HEK293T (cell line): Measurements from ENCODE around the gene TCF7L1.

Experiments
- CTCF ChIA-PET: fragments of 350-600 bp; formaldehyde crosslinking; extraction: SDS; loops from one replicate; lab custom pipeline; 2021; ENCODE audit warnings: antibody characterized with exemption, inconsistent platforms; lab: Yijun Ruan, JAX
- POLR2A ChIA-PET: fragments of 350-600 bp; formaldehyde crosslinking; extraction: SDS; loops from one replicate; lab custom pipeline; 2020; ENCODE audit warnings: antibody characterized with exemption, inconsistent platforms; lab: Yijun Ruan, JAX
- DNase-seq: peaks from one replicate; pipeline ENCODE4 v3.0.0; 2012; ENCODE audit warnings: mixed read lengths; ENCODE audit errors: extremely low spot score
- ARNT ChIP-seq: fragments of 450-650 bp; IDR thresholded peaks from 2 replicates; pipeline ENCODE4 v1.6.1; 2017; ENCODE audit warnings: mild to moderate bottlenecking
- BHLHE40 ChIP-seq: fragments of 450-650 bp; IDR thresholded peaks from 2 replicates; pipeline ENCODE4 v1.6.1; 2016; ENCODE audit warnings: mild to moderate bottlenecking, moderate library complexity, borderline replicate concordance
- CTBP1 ChIP-seq: fragments of 450-650 bp; IDR thresholded peaks from 2 replicates; pipeline ENCODE4 v1.6.1; 2016; ENCODE audit warnings: borderline replicate concordance
- ELF4 ChIP-seq: fragments of 450-650 bp; IDR thresholded peaks from 2 replicates; pipeline ENCODE4 v1.6.1; 2017; ENCODE audit warnings: antibody characterized with exemption
- FOXA1 ChIP-seq: fragments of 450-650 bp; IDR thresholded peaks from 2 replicates; pipeline ENCODE4 v1.6.1; 2016; ENCODE audit warnings: mild to moderate bottlenecking
- FOXK2 ChIP-seq: fragments of 450-650 bp; IDR thresholded peaks from 2 replicates; pipeline ENCODE4 v1.6.1; 2016; ENCODE audit warnings: mild to moderate bottlenecking
- FOXM1 ChIP-seq: fragments of 450-650 bp; IDR thresholded peaks from 2 replicates; pipeline ENCODE4 v1.6.1; 2017; ENCODE audit warnings: mild to moderate bottlenecking, borderline replicate concordance
- HDGF ChIP-seq: fragments of 450-650 bp; IDR thresholded peaks from 2 replicates; pipeline ENCODE4 v1.6.1; 2017; ENCODE audit warnings: antibody characterized with exemption, borderline replicate concordance
- L3MBTL2 ChIP-seq: fragments of 450-650 bp; conservative IDR thresholded peaks from 2 replicates; pipeline ENCODE4 v1.6.1; 2016; ENCODE audit warnings: mild to moderate bottlenecking
- LEF1 ChIP-seq: fragments of 450-650 bp; IDR thresholded peaks from 2 replicates; pipeline ENCODE4 v1.6.1; 2017; ENCODE audit warnings: mild to moderate bottlenecking, borderline replicate concordance
- NFRKB ChIP-seq: fragments of 450-650 bp; IDR thresholded peaks from 2 replicates; pipeline ENCODE4 v1.6.1; 2016; ENCODE audit warnings: mild to moderate bottlenecking, moderate library complexity
- SP1 ChIP-seq: fragments of 450-650 bp; IDR thresholded peaks from 2 replicates; pipeline ENCODE4 v1.6.1; 2017
- SUZ12 ChIP-seq: fragments of 450-650 bp; IDR thresholded peaks from 2 replicates; pipeline ENCODE4 v1.6.1; 2016; ENCODE audit warnings: mild to moderate bottlenecking
- TARDBP ChIP-seq: fragments of 450-650 bp; IDR thresholded peaks from 2 replicates; pipeline ENCODE4 v1.6.1; 2016
- ZNF384 ChIP-seq: fragments of 450-650 bp; IDR thresholded peaks from 2 replicates; pipeline ENCODE4 v1.6.1; 2016
- TF ChIP-seq, protein P1 (sequence below): fragments of 450-650 bp; IDR thresholded peaks from 2 replicates; pipeline ENCODE4 v1.6.1; 2016

The TCF7L1 gene

DNA sequence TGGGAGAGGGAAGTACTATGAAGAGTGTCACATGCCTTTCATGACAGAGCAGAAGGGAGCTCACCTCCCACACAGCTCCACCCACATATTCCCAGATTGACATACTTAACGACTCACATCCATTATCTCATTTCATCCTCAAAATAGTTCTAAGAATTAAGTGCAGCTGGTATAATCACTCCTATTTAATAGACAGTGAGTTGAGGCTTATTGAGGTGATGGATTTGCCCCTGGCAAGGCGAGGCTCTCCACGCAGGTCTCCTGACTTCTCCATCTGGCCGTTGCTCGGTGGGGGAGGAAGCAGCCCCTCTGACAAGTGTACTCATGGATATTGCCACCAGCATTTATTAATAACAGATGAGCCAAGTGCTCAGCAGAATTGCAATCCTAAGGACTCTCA lies 113.2 kb downstream of the TCF7L1 start:
- ChIA-PET POLR2A (no interaction called here), CTCF (interaction anchor here (1.1 to 1.7 kb wide), 2 partner anchors 8 to 179 kb away, joined by 4 to 5 read pairs; no protein-coding TSS in a partner anchor)
- no peak for DNase-seq
- no peak for TF ChIP-seq FOXA1
- TF ChIP-seq FOXM1, result no peak
- no peak for TF ChIP-seq TARDBP
- TF ChIP-seq L3MBTL2, result no peak
- no peak for TF ChIP-seq HDGF
- no peak for TF ChIP-seq ZNF384
- no peak for TF ChIP-seq ARNT
- TF ChIP-seq, protein P1, sequence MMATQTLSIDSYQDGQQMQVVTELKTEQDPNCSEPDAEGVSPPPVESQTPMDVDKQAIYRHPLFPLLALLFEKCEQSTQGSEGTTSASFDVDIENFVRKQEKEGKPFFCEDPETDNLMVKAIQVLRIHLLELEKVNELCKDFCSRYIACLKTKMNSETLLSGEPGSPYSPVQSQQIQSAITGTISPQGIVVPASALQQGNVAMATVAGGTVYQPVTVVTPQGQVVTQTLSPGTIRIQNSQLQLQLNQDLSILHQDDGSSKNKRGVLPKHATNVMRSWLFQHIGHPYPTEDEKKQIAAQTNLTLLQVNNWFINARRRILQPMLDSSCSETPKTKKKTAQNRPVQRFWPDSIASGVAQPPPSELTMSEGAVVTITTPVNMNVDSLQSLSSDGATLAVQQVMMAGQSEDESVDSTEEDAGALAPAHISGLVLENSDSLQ, result no peak
- TF ChIP-seq SP1, result no peak
- TF ChIP-seq BHLHE40, result no peak
- TF ChIP-seq NFRKB, result no peak
- no peak for TF ChIP-seq LEF1
- no peak for TF ChIP-seq CTBP1
- no peak for TF ChIP-seq FOXK2

GRCh38 chr2:85247610-85248009 lies 114.4 kb downstream of the TCF7L1 start:
- TF ChIP-seq ELF4, result no peak
- TF ChIP-seq, protein P1, result no peak
- no peak for TF ChIP-seq ARNT
- no peak for TF ChIP-seq SP1
- no peak for TF ChIP-seq FOXK2
- DNase-seq, result no peak
- CTCF ChIA-PET, result interaction anchor here (0.6 kb wide), 1 partner anchor 25 kb away, joined by 3 read pairs; no protein-coding TSS in a partner anchor
- POLR2A ChIA-PET, result no interaction called here

DNA sequence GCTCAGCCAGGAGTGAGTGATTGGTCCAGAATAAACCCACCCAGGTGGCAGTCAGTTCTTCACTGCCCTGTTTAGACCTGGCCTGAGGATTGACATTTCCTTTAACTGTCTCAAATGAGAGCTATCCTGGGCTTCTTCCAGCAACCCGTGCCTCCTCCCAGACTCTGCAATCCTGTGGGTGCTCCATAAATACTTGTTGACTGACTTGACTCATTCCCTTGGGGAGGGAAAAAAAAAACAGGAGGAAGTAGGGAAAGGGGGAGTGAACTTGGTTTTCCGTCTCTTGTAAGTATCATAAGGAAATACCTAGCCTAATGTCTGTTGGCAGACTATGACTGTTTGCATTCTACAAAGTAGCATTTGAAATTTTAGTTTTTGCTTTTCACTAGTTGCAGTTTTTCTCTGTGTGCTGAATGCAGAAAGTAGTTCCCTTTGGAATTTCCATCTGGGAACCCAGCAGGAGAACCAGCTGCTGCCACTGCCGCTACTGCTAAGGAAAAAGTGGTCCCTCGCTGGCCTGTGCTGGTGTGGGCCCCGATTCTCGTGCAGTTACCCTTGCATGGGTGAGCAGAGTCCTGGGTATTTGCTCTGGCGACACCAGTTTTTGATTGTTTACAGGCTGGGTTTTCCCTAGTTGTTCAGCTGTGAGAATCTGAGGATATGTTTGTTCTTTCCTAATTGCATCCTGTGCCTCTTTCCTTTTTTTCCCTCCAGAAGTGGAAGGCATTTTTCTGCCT lies 115.7 kb downstream of the TCF7L1 start:
- ChIA-PET CTCF (interaction anchor here (0.8 kb wide), 1 partner anchor 29 kb away, joined by 3 read pairs; no protein-coding TSS in a partner anchor), POLR2A (no interaction called here)

DNA sequence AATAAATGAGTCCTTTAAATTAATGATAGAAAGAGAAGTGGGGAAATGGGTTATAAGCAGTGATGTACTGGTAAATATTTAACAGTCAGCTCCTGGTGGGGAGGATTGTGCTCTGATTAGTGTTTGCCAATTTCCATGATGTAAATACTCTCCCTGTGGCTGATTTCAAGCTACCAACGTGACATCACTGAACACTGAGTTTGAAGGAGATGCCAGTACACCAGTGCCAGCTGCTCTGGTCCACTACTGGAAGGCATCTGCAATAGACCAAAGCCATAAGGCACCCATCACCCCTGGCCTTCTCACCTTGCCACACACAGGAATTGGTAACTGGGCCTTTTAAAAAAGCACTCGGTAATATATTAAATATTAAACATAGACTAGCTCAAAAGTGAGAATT lies 116.9 kb downstream of the TCF7L1 start:
- POLR2A ChIA-PET, result no interaction called here
- DNase-seq, result no peak
- CTCF ChIA-PET, result no interaction called here
- TF ChIP-seq SUZ12, result no peak
- no peak for TF ChIP-seq SP1
- no peak for TF ChIP-seq BHLHE40
- TF ChIP-seq ARNT, result no peak
- TF ChIP-seq L3MBTL2, result no peak
- no peak for TF ChIP-seq FOXK2
- TF ChIP-seq TARDBP, result no peak
- TF ChIP-seq FOXM1, result no peak
- TF ChIP-seq ELF4, result no peak
- no peak for TF ChIP-seq CTBP1
- TF ChIP-seq, protein P1, result no peak
- no peak for TF ChIP-seq NFRKB
- no peak for TF ChIP-seq HDGF
- TF ChIP-seq FOXA1, result no peak

More for the DNA sequence above, 115.7 kb downstream of the TCF7L1 start:
- TF ChIP-seq L3MBTL2, result no peak
- no peak for TF ChIP-seq FOXM1
- no peak for TF ChIP-seq LEF1
- TF ChIP-seq SUZ12, result no peak
- TF ChIP-seq NFRKB, result no peak
- no peak for TF ChIP-seq ELF4
- TF ChIP-seq BHLHE40, result no peak
- no peak for TF ChIP-seq FOXA1
- TF ChIP-seq SP1, result no peak
- no peak for TF ChIP-seq FOXK2
- DNase-seq, result no peak

GRCh38 chr2:85251070-85251616 lies 118.0 kb downstream of the TCF7L1 start:
- ChIA-PET POLR2A (no interaction called here), CTCF (no interaction called here)
- TF ChIP-seq SP1, result no peak
- DNase-seq, result no peak

- ChIA-PET CTCF (no interaction called here), POLR2A (no interaction called here)
- DNase-seq, result no peak
- no peak for TF ChIP-seq TARDBP
- no peak for TF ChIP-seq ZNF384
- no peak for TF ChIP-seq ELF4
- TF ChIP-seq FOXK2, result no peak
- TF ChIP-seq, protein P1, result no peak
- TF ChIP-seq NFRKB, result no peak
- no peak for TF ChIP-seq ARNT
- no peak for TF ChIP-seq BHLHE40
- no peak for TF ChIP-seq SP1
- no peak for TF ChIP-seq HDGF
- TF ChIP-seq L3MBTL2, result no peak
- no peak for TF ChIP-seq FOXM1
- no peak for TF ChIP-seq SUZ12
- TF ChIP-seq LEF1, result no peak
- no peak for TF ChIP-seq CTBP1
- TF ChIP-seq FOXA1, result no peak
Observed at GRCh38 chr2:85253890-85254289, 120.7 kb downstream of the TCF7L1 start.
